Smooth muscle cell (in vitro differentiated cells): ENCODE measurements around the gene KCNJ10. TPM values are rescaled to one million over a fixed set of nuclear protein-coding genes. Genes with fewer than 3 reads are reported as not detected.

Source experiments
- DNase-seq: peaks from one replicate; lab custom pipeline; 2025; ENCODE audit not compliant: unreplicated experiment; lab: John Stamatoyannopoulos, UW
- H2AFZ ChIP-seq: fragments of 200-600 bp; sonication (generic); 2 replicates; pipeline ENCODE4 v1.6.0; 2016; ENCODE audit warnings: antibody characterized with exemption, low read depth, mild to moderate bottlenecking
- H3F3A ChIP-seq: fragments of 200-600 bp; sonication (generic); 2 replicates; pipeline ENCODE4 v1.6.0; 2017; ENCODE audit warnings: antibody characterized with exemption, low read depth
- H3K27ac ChIP-seq: fragments of 200-600 bp; sonication (generic); 2 replicates; pipeline ENCODE4 v1.5.1; 2016; ENCODE audit warnings: low read depth, mild to moderate bottlenecking
- H3K27me3 ChIP-seq: fragments of 200-600 bp; sonication (generic); 2 replicates; pipeline ENCODE4 v1.6.1; 2016; ENCODE audit warnings: low read depth, mild to moderate bottlenecking
- H3K36me3 ChIP-seq: fragments of 200-600 bp; sonication (generic); 2 replicates; pipeline ENCODE4 v1.5.1; 2016; ENCODE audit warnings: low read depth
- H3K4me1 ChIP-seq: fragments of 200-600 bp; sonication (generic); 2 replicates; pipeline ENCODE4 v1.5.1; 2016; ENCODE audit warnings: low read depth
- H3K4me2 ChIP-seq: fragments of 200-600 bp; sonication (generic); 2 replicates; pipeline ENCODE4 v1.6.0; 2016; ENCODE audit warnings: mild to moderate bottlenecking
- H3K4me3 ChIP-seq: fragments of 200-600 bp; sonication (generic); 2 replicates; pipeline ENCODE4 v1.5.1; 2016; ENCODE audit warnings: mild to moderate bottlenecking
- H3K79me2 ChIP-seq: fragments of 200-600 bp; sonication (generic); 2 replicates; pipeline ENCODE4 v1.6.0; 2016; ENCODE audit warnings: low read depth, mild to moderate bottlenecking
- H3K9ac ChIP-seq: fragments of 200-600 bp; sonication (generic); 2 replicates; pipeline ENCODE4 v1.6.0; 2016; ENCODE audit warnings: low read depth
- H3K9me3 ChIP-seq: fragments of 200-600 bp; sonication (generic); replicated peaks from 2 replicates; pipeline ENCODE4 v1.5.1; 2016; ENCODE audit warnings: low read depth
- H4K20me1 ChIP-seq: fragments of 200-600 bp; sonication (generic); 2 replicates; pipeline ENCODE4 v1.6.0; 2016; ENCODE audit warnings: low read depth
- WGBS: methylation state at CpG from one replicate; pipeline ENCODE4 v1.1.7; 2016; ENCODE audit warnings: low lambda C conversion rate; 5-methylcytosine and 5-hydroxymethylcytosine counted together
- polyA plus RNA-seq: library from polyadenylated mRNA; unstranded; fragments of >200 nt; fragmentation: Nextera tagmentation; extraction: Ambion mirVana; gene quantifications from 2 replicates; pipeline ENCODE4 v1.2.1, GENCODE V29; 2016
- total RNA-seq: library from RNA; depleted of rRNA; stranded (reverse); fragments of >200 nt; gene quantifications from 2 replicates; pipeline ENCODE4 v1.2.3, GENCODE V29; 2014
- TF ChIP-seq, protein P1 (sequence below): fragments of 200-600 bp; sonication (generic); IDR thresholded peaks from 2 replicates; pipeline ENCODE4 v1.5.1; 2017; ENCODE audit warnings: borderline replicate concordance, mild to moderate bottlenecking, antibody characterized with exemption; ENCODE audit not compliant: insufficient read depth, poor library complexity, severe bottlenecking

KCNJ10 gene
- total and polyA plus RNA-seq, 2 experiments from 2014 or later = not detected

DNA sequence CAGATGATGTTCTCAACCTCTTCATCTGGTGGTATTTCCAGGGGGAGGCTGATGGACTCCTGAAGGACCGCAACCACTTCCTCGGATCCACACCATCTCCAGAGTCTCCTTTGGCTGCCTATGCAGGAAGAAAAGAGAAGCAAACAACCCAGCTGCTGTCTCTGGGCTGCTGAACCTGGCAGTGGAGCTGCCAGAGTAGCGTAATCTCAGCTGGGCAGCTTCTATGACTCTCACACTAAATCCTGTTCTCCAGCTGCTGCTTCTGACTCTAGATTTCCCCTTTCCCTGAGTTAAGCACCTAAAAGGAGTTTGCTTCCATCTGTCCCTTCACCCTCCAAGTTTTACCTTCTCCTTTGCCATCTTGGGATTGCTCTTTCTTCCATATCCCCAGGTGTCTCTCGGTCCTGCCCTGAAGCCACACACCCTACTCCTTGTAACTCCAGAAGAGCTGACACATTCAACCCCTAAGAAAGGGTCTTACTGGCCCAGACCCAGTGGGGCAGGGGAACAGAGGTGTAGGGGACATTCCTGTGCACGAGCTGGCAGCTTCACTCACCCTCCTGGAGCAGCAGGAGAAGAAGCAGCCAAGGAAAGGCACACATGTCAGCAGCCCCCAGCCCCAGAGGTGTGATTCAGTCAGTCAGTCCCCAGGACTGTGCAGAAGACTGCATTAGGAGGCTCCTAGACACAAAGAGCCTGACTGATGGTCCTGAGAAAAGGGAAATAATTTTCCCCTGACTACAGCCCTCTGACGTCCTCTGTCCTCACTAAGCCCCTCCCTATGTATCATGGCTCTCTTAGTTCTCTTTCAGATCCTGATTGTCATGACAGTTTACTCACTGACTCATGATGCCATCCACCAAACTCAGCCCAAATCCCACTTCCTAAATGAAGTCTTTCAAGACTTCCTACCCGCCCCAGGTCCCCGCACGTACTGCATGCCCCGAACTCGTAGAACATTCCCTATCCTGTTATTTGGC, 116.1 kb downstream of the KCNJ10 start, which contains the start of gene SLAMF9:
SLAMF9 (minus strand) TSS at position 702 of the 980 bp plus-strand sequence; CDS start at position 602, 100 bp downstream.
- Histone ChIP-seq H3K9me3 (no peaks in the 10 kb centered on the region), H3K27me3 (no peaks in the 10 kb centered on the region), H3K4me2 (no peak within 1 kb of the TSS), H2AFZ (no peak within 1 kb of the TSS), H3K4me3 (no peak within 1 kb of the TSS), H4K20me1 (no peaks in the 10 kb centered on the region), H3K36me3 (no peaks in the 10 kb centered on the region), H3K79me2 (no peaks in the 10 kb centered on the region), H3F3A (no peaks in the 10 kb centered on the region), H3K9ac (no peak within 1 kb of the TSS), H3K27ac (no peak within 1 kb of the TSS), H3K4me1 (no peaks in the 10 kb centered on the region)
- 76% methylated on average over 11 of the region's 11 CpGs for WGBS
- TF ChIP-seq, protein P1, sequence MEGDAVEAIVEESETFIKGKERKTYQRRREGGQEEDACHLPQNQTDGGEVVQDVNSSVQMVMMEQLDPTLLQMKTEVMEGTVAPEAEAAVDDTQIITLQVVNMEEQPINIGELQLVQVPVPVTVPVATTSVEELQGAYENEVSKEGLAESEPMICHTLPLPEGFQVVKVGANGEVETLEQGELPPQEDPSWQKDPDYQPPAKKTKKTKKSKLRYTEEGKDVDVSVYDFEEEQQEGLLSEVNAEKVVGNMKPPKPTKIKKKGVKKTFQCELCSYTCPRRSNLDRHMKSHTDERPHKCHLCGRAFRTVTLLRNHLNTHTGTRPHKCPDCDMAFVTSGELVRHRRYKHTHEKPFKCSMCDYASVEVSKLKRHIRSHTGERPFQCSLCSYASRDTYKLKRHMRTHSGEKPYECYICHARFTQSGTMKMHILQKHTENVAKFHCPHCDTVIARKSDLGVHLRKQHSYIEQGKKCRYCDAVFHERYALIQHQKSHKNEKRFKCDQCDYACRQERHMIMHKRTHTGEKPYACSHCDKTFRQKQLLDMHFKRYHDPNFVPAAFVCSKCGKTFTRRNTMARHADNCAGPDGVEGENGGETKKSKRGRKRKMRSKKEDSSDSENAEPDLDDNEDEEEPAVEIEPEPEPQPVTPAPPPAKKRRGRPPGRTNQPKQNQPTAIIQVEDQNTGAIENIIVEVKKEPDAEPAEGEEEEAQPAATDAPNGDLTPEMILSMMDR = no peak
- DNase-seq = no peak

GRCh38 chr1:159952932-159953331, 117.0 kb downstream of the KCNJ10 start:
- H3K9ac ChIP-seq = no peak overlapping the region
- H3K27me3 ChIP-seq = no peaks in the 10 kb centered on the region
- TF ChIP-seq, protein P1 = no peak
- no peak overlapping the region for H3K27ac ChIP-seq
- no peaks in the 10 kb centered on the region for H3F3A ChIP-seq
- H3K9me3 ChIP-seq = no peaks in the 10 kb centered on the region
- no peak overlapping the region for H2AFZ ChIP-seq
- WGBS = 91% methylated on average over 5 of the region's 5 CpGs
- no peak overlapping the region for H3K4me3 ChIP-seq
- H3K4me2 ChIP-seq = no peak overlapping the region
- no peaks in the 10 kb centered on the region for H3K79me2 ChIP-seq
- no peaks in the 10 kb centered on the region for H3K36me3 ChIP-seq
- no peaks in the 10 kb centered on the region for H4K20me1 ChIP-seq
- DNase-seq = no peak
- H3K4me1 ChIP-seq = no peaks in the 10 kb centered on the region

GRCh38 chr1:159951551-159951950, 118.4 kb downstream of the KCNJ10 start:
- Histone ChIP-seq H3K36me3 (no peaks in the 10 kb centered on the region), H3F3A (no peaks in the 10 kb centered on the region), H3K4me1 (no peaks in the 10 kb centered on the region), H3K27ac (no peak overlapping the region), H3K79me2 (no peaks in the 10 kb centered on the region), H3K27me3 (no peaks in the 10 kb centered on the region), H2AFZ (no peak overlapping the region), H3K4me3 (no peak overlapping the region), H3K4me2 (no peak overlapping the region), H3K9ac (no peak overlapping the region), H4K20me1 (no peaks in the 10 kb centered on the region), H3K9me3 (no peaks in the 10 kb centered on the region)
- WGBS = 95% methylated on average over 1 of the region's 1 CpG
- TF ChIP-seq, protein P1 = no peak
- no peak for DNase-seq
